Measurements from ENCODE around the gene GSTO1.

GSTO1 gene

DNA sequence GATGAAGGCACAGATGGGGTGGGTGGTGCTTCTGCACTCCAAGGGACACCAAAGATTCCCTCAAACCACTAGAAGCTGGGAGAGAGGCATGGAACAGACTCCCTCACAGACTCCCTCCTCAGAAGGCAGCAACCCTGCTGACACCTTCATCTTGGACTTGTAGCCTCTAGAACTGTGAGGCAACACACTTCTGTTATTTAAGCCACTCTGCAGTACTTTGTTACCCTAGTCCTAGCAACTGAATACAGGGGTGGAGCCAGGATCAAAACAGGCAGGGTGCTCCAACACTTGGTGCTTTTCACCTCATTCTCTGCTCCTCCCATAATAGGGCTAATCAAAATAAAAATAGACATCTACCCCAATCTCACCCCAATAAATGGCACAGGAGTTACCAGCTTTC is 2.3 kb upstream of the GSTO1 start:
- no peak for DNase-seq

DNA sequence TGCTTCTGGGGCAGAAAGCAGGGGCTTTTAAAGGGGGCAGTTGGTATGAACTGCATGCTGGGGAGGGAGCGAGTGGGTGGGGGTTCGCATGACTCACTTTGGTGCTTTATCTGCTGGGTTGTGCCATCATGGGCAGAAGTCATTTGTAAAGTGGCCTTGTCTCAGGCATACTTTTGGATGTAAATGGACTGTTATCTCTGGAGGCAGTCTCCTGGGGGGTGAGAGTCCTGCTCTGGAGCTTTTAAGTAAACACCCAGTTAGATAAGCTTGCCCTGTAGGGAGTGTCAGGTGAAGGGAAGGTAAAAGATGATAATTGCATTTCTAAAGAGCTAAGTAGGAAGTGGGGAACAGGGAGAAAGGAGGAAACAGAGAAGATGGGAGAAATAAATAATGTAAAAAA is 1.6 kb upstream of the GSTO1 start:
- no peak for DNase-seq

DNA sequence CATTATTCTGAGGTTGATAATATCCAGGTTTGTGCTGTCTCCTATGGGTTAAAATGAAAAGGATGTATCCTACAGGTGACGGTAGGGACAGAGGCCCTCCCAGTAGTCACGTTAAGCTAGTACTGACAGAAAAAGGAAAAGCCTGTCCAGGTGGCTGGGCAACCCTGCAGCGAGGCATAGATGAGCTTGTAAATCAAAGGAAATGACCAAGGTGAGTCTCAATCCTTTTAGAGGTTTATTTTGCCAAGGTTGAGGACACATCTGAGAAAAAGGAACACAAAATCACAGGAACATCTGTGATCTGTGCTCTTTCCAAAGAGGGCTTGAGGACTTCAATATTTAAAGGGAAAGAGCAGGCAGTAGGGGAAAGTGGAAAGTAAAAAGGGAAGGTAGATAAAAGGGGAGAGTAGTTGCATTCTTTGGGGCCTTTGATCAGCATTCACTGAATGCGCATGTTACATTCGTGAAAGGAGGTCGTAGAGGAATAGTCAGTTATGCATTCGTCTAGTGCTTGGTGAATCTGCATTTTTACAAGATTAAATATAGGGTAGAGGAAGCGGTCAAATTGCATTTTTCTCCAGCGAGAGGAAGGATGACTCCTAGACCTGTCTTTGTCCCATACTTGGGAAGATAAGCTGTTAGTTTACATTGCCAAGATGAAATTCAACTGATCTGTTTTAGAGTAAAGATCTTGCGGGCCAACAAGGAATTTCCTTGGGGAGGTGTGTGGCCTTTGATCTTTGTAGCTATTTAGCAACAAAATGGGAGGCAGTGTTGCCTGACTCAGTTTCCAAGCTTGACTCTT is 884 bp upstream of the GSTO1 start:
- DNase-seq, result no peak

DNA sequence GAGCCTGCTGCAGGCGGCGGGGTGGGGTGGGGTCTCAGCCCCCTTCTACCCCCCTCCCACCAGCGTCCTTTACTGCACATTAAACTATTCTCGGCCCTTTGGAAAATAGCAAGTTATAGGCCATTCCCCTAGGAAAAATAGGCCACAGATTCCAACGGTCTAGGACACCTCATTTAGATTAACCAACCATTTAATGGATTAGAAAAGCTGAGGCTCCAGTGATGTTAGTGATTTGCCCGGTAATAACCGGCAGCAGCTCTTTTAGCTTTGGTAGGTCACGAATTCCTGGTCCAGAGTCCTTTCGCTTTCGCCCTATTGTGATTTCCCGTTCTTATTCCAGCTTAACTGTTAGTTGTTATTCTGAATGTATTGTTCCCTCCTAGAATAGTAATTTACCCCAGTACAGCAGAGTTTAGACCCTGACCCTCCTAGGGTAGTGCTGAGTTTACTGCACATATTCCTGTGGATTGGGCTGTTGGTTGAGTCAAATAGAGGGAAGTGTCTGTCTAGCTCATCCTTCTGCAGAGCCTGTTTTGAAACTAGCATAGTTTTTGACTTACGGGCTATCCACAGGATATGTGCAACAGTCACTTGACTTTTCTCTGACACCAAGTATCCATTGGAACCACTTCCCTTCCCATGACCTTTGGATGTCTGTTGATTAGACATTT is 754 bp downstream of the GSTO1 start:
- peak; percentile 32 for DNase-seq

DNA sequence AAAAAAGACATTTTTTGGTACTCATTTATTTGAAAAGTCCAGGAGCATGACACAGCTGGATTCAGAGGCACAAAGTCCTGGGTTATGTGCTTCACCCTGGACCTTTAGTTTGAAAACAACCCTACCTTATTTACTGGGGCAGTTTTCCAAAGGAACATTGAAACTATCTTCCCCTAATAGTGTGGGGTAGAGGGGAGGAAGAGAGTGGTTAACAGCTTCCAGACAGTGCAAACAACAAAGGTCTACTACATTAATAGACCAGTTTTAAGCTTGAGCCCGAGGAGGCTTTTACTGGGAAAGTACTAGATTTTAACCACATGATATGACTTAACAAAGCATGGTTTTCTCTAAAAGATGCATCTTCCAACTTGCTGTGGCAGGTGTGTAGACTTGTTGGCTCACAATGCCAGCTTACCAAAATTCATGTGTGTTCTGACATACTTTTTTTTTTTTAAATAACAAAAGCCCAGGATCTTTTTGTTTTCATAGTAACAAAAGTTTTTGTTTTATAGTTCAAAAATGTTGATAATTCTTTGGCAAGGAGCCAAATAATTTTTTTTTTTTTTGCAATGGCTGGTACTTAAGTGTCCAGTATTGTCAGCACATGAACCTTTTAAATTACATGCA is 1.8 kb downstream of the GSTO1 start:
- DNase-seq, result no peak

DNA sequence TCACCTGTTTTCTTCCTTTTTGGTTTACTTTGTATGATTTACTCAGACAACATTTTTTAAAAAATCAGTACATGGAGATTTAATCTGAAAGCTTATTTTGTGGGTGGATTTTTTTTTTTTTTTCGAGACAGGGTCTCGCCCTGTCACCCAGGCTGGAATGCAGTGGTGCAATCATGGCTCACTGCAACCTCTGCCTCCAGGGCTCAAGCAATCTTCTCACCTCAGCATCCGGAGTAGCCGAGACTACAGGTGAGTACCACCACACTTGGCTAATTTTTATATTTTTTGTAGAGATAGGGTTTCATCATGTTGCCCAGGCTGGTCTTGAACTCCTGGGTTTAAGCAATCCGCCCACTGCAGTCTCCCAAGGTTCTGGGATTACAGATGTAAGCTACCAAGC is 2.5 kb downstream of the GSTO1 start:
- no peak for DNase-seq

DNA sequence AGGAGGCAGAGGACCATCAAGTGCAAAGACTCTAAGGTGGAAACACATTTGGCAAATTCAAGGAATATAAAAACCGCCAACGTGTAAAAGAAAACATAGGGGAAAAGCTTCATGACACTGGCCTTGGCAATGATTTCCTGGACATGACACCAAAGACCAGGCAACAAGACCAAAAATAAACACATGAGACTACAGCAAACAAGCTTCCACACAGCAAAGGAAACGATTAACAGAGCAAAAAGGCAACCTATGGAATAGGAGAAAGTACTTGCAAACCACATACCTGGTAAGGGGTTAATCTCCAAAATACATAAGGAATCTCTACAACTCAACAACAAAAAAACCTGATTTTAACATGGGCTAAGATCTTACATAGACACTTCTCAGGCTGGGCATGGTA is 3.5 kb downstream of the GSTO1 start:
- no peak for DNase-seq

DNA sequence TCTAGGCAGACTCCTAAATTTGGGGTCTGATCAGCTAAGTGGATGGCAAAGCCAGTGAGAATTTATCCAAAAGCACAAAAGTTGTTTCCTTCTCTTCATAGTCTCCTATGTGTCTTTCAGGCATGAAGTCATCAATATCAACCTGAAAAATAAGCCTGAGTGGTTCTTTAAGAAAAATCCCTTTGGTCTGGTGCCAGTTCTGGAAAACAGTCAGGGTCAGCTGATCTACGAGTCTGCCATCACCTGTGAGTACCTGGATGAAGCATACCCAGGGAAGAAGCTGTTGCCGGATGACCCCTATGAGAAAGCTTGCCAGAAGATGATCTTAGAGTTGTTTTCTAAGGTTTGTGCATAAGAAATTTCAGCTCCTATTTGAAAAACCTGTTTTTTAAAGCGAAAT is 4.8 kb downstream of the GSTO1 start:
- DNase-seq, result no peak

DNA sequence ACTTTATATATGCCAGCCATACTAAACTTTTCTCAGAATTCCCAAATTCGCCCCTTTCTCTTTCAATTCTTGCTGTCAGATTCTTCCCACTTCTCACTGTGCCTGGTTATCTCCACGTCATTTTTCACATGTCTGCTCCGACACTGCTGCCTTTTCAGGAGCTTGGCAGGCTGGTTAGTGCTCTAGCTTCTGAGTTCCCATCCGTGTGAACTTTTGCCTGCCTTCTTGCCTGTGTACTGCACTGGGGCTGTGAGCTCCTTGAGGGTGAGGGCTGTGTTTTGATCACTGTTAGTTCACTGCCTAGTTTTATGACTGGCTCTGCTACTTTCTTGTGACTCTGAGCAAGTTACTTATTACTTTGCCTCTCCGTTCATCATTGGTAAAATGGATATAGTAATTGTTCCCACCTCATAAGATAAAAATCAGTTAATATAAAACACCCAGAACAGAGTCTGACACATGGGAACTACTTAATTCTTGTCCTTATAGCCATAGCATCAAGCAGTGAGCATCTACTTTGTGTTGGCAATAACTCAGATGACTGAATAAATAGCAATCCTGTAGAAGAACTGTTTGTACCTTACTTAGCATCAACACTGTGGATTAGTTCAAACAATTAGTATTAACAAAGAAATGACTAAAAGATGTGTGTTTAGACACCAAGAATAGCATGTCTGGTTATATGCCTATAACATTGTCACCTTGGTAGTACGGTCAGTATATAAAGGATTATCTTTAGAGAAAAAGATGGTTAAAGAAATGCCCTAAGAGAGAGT is 5.5 kb downstream of the GSTO1 start:
- no peak for DNase-seq

DNA sequence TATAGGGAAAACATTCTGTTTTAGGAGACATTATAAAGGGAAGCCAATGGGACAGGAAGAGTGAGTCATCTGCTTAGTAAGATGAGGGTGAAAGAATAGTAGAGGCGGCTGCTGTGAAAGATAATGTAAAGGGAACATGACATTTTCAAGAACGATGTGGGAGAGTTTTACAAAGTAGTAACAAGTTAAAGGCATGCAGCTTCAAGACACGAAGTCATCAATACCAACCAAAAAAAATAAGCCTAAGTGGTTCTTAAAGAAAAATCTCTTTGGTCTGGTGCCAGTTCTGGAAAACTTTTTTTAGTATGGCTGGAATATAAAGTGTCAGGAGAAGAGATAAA is 6.1 kb downstream of the GSTO1 start:
- DNase-seq, result no peak

DNA sequence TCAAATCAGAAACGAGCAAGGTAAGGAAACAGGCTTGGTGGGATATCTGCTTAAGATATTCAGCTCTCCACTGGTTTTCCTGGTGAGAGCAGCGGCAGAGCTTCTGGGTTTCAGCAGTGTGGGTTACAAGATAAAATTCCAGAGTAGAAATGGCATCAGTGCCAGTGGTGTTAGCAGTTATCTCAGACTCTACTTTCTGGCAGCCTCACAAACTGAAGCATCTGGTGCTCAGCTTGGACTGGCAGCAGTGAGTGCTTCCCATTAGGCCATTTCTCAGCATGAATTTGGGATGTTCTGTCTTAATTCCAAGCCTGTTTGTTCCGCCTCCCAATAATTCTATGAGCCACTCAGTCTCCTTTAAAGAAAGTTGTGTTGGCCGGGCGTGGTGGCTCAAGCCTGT is 7.4 kb downstream of the GSTO1 start:
- no peak for DNase-seq

DNA sequence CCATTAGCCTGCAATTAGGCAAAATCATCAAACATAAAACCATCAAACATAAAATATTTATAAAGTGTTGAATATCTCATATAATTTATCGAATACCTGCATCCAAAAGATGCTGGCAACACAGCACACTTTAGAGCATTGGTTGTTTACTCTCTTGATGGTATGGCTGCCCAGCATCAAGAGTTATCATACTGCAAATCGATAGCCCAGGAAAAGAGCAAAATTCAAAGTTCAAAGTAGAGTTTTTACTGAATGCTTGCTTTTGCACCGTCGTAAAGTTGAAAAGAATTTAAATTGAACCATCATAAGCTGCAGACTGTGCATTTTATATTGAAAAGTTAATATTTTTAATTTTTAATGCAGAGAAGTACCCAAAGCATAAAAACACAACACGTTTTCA is 10.1 kb downstream of the GSTO1 start:
- no peak for DNase-seq

DNA sequence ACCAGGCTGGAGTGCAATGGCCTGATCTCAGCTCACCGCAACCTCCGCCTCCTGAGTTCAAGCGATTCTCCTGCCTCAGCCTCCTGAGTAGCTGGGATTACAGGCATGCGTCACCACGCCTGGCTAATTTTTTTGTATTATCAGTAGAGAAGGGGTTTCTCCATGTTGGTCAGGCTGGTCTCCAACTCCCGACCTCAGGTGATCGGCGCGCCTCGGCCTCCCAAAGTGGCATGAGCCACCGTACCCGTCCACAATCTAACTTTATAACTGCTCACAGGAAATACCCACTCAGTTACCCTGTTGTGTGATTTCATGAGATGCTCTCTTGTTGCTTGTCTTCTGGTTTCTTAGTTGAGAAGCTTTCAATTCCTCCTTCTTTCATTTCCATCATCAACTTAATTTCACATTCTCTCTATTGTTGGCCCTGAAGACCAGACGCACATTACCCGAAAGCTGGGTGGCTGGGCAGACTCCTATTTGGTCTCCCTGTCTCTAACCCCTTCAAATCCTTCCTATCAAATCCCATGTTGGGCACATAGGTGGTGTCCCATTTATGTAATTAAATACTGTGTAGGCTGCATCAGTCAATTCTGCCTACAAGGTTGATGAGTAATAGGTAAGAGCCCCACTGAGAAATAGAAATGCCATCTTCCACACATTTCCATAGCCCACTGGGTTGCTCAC is 13.2 kb downstream of the GSTO1 start:
- no peak for DNase-seq

DNA sequence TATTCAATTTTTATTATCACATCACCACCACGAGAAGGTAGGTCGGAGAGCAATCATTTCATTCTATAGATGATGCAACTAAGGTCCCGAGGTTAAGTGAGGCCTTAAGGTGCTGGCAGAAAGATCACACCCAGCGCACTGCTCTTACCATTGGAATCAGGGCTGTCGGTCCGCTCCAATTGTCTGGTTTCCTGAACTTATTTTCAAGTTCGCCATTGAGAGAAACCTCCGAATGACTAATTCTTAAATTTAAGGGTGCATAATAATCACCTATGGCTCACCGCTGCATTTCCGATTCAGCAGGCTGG is 13.7 kb downstream of the GSTO1 start:
- no peak for DNase-seq

DNA sequence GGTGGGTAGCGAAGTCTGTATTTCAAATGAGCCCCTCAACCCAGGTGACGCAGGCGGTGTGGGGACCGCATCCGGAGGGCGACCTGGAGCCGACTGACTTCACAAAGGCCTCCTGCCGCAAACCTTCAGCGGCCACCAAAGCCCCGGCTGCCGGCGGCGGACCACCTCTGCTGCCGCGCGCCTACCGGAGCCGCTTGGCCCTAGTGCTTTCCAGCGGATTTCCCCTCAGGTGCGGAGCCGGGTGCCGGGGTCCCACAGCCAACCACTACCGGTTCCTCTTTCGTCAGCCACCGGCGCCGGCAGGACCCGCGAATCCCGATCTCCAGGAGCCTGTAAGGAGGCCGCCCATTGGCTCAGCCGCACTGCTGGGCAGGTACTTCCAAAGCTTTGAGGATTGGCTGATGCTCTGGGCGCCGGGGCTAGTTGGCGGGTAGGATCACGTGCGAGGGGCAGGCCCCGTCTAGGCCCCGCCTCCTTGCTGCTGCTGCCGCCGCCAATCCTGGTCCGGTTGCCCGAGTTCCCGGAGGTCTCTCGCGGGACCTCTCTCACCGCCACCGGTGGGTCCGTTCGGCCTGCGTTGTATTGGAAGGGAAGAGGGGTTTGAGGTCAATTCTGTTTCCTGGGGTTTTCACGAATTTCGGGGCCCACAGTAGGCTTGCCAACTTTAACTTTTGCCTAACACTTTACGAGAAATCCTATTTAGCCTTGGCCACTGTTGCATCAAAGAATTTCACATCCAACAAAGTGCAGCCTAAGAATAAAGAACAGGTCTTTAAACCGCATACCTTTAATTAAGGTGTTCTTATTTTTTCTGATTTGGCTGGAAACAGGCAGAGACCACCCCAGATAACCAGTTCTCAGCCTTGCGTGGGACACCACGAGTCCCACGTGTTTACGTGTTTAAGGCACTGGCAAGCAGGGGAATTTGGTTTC is 14.3 kb downstream of the GSTO1 start, which contains the start of gene GSTO2:
TSS of gene GSTO2 (plus strand) at position 472 of the 933 bp plus-strand sequence. CDS start 5,732 bp downstream, outside the sequence.
- peak; percentile 99 for DNase-seq

DNA sequence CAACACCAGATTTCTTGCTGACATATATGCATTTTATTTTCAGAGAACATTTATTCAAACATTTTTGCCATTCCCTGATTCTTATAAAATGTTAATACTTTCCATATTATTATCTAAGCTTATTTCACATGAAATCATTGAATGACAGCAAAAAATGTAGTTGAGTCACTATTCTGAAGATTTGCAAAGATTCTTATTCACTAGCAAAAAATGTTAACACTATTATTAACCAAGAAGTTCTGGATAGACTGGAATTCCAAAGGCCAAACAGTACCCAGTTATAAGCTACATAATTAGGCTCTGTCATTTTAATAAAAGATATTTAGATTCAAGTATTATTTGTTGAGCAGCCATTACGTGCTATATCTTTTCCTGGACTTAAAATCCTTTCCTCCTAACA is 18.6 kb downstream of the GSTO1 start:
- no peak for DNase-seq

DNA sequence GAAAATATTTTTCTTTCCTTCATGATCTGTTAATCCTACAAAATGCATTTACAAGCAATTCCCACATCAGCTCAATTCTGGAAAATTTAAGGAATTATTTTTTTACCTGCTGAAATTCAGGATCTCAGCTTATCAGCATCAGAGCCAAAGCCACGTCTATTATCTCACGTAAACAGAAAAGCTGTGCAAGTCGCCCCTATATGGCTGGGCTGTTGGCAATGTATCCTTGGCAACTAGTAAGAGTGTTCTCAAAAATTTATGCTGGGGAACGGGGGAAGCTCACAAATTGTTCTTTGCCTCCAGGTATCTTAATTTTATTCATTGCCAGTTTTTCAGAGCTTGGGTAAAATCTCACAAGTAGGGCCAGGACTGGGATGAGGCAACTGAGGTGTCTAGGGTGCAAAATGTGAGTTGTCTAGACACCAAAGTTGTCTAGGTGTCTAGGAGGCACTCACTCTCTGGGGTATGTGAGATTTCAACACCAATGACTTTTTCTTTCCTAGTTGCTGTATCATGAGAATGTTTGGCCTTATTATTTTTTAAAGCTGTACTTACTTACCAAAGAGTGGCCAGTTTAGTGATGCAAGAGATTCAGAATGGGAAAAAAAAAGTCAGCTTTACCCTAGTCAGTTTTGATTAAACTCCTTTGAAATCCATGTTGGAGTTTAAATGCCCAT is 19.3 kb downstream of the GSTO1 start:
- no peak for DNase-seq

DNA sequence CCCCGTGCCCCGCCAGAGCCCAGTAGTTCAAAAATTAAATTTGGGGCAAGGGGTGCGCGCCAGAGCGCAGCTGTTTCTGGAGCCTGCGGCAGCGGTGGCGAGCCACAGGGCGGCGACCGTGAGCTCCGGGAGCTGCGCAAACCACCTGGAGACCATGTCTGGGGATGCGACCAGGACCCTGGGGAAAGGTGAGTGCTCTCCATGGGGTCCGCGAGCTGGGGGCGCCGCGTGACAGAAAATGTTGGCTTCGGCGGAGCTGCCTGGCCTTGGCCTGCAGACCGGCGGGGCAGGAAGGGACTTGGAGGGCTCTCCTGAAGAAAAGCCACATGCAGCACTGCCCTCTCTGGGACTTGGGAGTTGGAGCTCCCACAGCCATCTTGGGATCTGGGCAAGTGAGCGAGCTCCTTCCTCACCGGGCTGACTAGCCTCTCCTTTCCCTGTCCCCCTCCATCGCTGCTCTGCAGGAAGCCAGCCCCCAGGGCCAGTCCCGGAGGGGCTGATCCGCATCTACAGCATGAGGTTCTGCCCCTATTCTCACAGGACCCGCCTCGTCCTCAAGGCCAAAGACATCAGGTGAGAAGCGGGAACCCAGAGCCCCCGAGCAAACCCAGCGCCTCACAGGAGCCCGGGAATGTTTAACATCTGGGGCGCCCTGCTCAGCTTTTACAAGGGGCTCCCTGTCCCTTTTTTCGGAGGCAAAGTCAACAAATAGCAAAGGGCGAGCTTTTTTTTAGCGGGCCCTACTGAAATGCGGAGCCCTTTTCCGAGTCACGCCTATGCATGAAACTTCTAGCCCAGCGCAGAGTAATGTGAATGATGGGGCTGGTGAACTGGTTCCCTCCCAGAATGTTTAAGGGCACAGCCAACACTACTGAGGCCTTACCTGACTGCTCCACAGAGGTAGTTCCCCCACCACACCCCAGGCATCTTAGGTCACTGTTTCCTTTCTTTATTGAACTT is 20.4 kb downstream of the GSTO1 start:
- peak; percentile 31 for DNase-seq

DNA sequence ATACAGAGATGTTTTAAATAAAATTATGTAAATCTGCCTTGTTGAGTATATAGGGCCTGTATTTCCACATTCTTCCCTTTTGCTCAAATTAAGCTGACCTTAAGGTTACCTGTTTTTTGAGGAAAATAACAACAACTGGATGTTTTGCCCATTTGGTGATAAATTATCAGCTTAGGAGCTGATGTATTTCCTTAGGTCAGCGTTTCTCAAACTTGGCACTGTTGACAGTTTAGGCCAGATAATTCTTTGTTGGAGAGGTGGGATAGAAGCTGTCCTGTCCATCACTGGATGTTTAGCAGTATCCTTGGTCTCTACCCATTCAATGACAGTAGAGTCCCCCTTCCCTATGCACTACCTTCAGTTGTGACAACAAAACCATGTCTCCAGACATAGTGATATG is 21.5 kb downstream of the GSTO1 start:
- DNase-seq, result no peak

DNA sequence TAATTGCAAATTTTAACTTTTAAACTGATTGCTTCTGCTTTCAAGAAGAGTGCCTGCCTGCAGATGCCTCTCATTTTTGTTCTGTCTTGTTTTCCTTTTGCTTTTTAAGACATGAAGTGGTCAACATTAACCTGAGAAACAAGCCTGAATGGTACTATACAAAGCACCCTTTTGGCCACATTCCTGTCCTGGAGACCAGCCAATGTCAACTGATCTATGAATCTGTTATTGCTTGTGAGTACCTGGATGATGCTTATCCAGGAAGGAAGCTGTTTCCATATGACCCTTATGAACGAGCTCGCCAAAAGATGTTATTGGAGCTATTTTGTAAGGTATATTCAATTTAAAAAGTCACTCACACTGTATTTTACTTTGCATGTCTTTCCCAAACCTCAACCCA is 23.1 kb downstream of the GSTO1 start:
- DNase-seq, result no peak
